Keratinocyte (primary cell): ENCODE results near the gene NT5DC3. TPM values are rescaled to one million over a fixed set of nuclear protein-coding genes. Genes with fewer than 3 reads are reported as not detected.

Source experiments
- DNase-seq: peaks from one replicate; pipeline ENCODE4 v3.0.0-alpha.2; 2011; ENCODE audit warnings: low read depth, missing footprints, low spot score
- FAIRE-seq: peaks from 2 replicates; lab custom pipeline; 2011; peaks lifted over from hg19 to GRCh38; lab: Jason Lieb, UNC
- H2AFZ ChIP-seq: 2 replicates; pipeline ENCODE4 v1.6.0; 2012; ENCODE audit warnings: low read length, control low read depth, inconsistent platforms; ENCODE audit not compliant: control insufficient read depth
- H3K27ac ChIP-seq: 2 replicates; pipeline ENCODE4 v1.5.1; 2011; ENCODE audit warnings: low read length; ENCODE audit not compliant: control insufficient read depth, insufficient read depth
- H3K27me3 ChIP-seq: 3 replicates; pipeline ENCODE4 v1.6.0; 2011; ENCODE audit warnings: low read length; ENCODE audit not compliant: control insufficient read depth, insufficient read depth; ENCODE audit errors: extremely low read depth
- H3K36me3 ChIP-seq, 2 experiments: 2 replicates in 1 of 2; 3 replicates in 1 of 2; pipeline ENCODE4 v1.5.1; 2011; ENCODE audit warnings: low read length in 2 of 2, mild to moderate bottlenecking in 1 of 2; ENCODE audit not compliant: control insufficient read depth in 2 of 2, insufficient read depth in 2 of 2; ENCODE audit errors: extremely low read depth in 1 of 2
- H3K4me1 ChIP-seq: 3 replicates; pipeline ENCODE4 v1.5.1; 2011; ENCODE audit warnings: low read length; ENCODE audit not compliant: control insufficient read depth, insufficient read depth; ENCODE audit errors: extremely low read depth
- H3K4me2 ChIP-seq: 3 replicates; pipeline ENCODE4 v1.6.0; 2011; ENCODE audit warnings: low read depth, low read length; ENCODE audit not compliant: control insufficient read depth, insufficient read depth; ENCODE audit errors: extremely low read depth
- H3K4me3 ChIP-seq, 3 experiments: fragments of 200-600 bp in 1 of 3; sonication (generic) in 1 of 3; 2 replicates in 2 of 3; 3 replicates in 1 of 3; pipeline ENCODE4 v1.5.1; 2011 to 2016; ENCODE audit warnings: low read length in 3 of 3, mild to moderate bottlenecking in 3 of 3, control low read depth in 2 of 3, inconsistent platforms in 1 of 3, low read depth in 1 of 3, mixed read lengths in 1 of 3, mixed run types in 1 of 3, moderate library complexity in 1 of 3; ENCODE audit not compliant: control insufficient read depth in 2 of 3, insufficient read depth in 2 of 3; ENCODE audit errors: extremely low read depth in 1 of 3
- H3K79me2 ChIP-seq: 2 replicates; pipeline ENCODE4 v1.6.0; 2012; ENCODE audit warnings: low read length; ENCODE audit not compliant: control insufficient read depth, insufficient read depth
- H3K9ac ChIP-seq: 3 replicates; pipeline ENCODE4 v1.6.0; 2011; ENCODE audit warnings: low read length; ENCODE audit not compliant: control insufficient read depth, insufficient read depth; ENCODE audit errors: extremely low read depth
- H3K9me1 ChIP-seq: 3 replicates; pipeline ENCODE4 v1.6.0; 2011; ENCODE audit warnings: low read length; ENCODE audit not compliant: control insufficient read depth, insufficient read depth; ENCODE audit errors: extremely low read depth
- H3K9me3 ChIP-seq: 2 replicates; pipeline ENCODE4 v1.5.1; 2012; ENCODE audit warnings: low read depth, low read length; ENCODE audit not compliant: control insufficient read depth
- H4K20me1 ChIP-seq: 3 replicates; pipeline ENCODE4 v1.6.0; 2011; ENCODE audit warnings: low read length; ENCODE audit not compliant: control insufficient read depth, insufficient read depth; ENCODE audit errors: extremely low read depth
- EZH2 ChIP-seq: IDR thresholded peaks from one replicate; pipeline ENCODE4 v1.6.1; 2012; ENCODE audit warnings: inconsistent platforms, mild to moderate bottlenecking, low read length, moderate library complexity
- dilution Hi-C: fragments of 300-500 bp; cut with MboI; formaldehyde crosslinking; loops from one replicate; pipeline ENCODE4 v1.7.0; 2020; ENCODE audit warnings: low sequenced_read_pairs; ENCODE audit not compliant: extremely low pct_ligation_motif_present
- polyA plus RNA-seq, 5 experiments: library from polyadenylated mRNA; depleted of rRNA in 3 of 5; stranded (reverse) in 3 of 5; stranded (forward) in 1 of 5; unstranded in 1 of 5; fragments of >200 nt; gene quantifications; 1 replicate in 1 of 5; 2 replicates in 3 of 5; 3 replicates in 1 of 5; pipeline versions ENCODE4 v1.2.1 to v1.2.3, GENCODE V29; 2011 to 2012; ENCODE audit warnings: missing spikeins in 2 of 5, low read depth in 1 of 5, low replicate concordance in 1 of 5
- TF ChIP-seq, protein P1 (sequence below), 3 experiments: IDR thresholded peaks in 1 of 3; conservative IDR thresholded peaks in 1 of 3; optimal IDR thresholded peaks in 1 of 3; 2 replicates in 2 of 3; 3 replicates in 1 of 3; pipeline versions ENCODE3 to v1.5.1; 2011; ENCODE audit warnings: low read length in 3 of 3, mild to moderate bottlenecking in 3 of 3, moderate library complexity in 2 of 3, control low read depth in 1 of 3, inconsistent platforms in 1 of 3; ENCODE audit not compliant: insufficient read depth in 2 of 3; ENCODE audit errors: extremely low read depth in 1 of 3

The NT5DC3 gene
- polyA plus RNA-seq, 1 donor (not counting 4 experiments of a cell fraction or from before 2014, with no cell fraction given), result 12.8 TPM

- FAIRE-seq (peak; percentile 98), DNase-seq (peak; percentile 84)
- dilution Hi-C loops, result no loop called here
- no peaks in the 10 kb centered on the region for H4K20me1 ChIP-seq
- TF ChIP-seq EZH2, result no peak
- TF ChIP-seq, protein P1, sequence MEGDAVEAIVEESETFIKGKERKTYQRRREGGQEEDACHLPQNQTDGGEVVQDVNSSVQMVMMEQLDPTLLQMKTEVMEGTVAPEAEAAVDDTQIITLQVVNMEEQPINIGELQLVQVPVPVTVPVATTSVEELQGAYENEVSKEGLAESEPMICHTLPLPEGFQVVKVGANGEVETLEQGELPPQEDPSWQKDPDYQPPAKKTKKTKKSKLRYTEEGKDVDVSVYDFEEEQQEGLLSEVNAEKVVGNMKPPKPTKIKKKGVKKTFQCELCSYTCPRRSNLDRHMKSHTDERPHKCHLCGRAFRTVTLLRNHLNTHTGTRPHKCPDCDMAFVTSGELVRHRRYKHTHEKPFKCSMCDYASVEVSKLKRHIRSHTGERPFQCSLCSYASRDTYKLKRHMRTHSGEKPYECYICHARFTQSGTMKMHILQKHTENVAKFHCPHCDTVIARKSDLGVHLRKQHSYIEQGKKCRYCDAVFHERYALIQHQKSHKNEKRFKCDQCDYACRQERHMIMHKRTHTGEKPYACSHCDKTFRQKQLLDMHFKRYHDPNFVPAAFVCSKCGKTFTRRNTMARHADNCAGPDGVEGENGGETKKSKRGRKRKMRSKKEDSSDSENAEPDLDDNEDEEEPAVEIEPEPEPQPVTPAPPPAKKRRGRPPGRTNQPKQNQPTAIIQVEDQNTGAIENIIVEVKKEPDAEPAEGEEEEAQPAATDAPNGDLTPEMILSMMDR (optimal IDR thresholded peaks at IDR 0.05 in 1 of 3, IDR thresholded peaks at IDR 0.05 in 1 of 3, conservative IDR thresholded peaks at IDR 0.05 in 1 of 3; ENCODE audit: extremely low read depth in 1 of 3, insufficient read depth in 2 of 3, low read length in 3 of 3), result no peak
- peak overlapping the region; percentile 91 for H3K27ac ChIP-seq
- H3K4me1 ChIP-seq, result peaks cover 72% of the 10 kb centered on the region
- peaks cover 17% of the 10 kb centered on the region for H3K79me2 ChIP-seq
- H3K4me2 ChIP-seq, result peak overlapping the region; percentile 66
- H3K9ac ChIP-seq, result peak overlapping the region; percentile 78
- no peaks in the 10 kb centered on the region for H3K27me3 ChIP-seq
- peak overlapping the region in 2 of 3 experiments; percentile 46 to 60 for H3K4me3 ChIP-seq
- H3K36me3 ChIP-seq, result peaks cover 10 to 15% of the 10 kb centered on the region in 2 experiments
- no peaks in the 10 kb centered on the region for H3K9me1 ChIP-seq
- peak overlapping the region; percentile 12 for H2AFZ ChIP-seq
- H3K9me3 ChIP-seq, result no peaks in the 10 kb centered on the region
These were observed 39.1 kb downstream of the NT5DC3 start for GRCh38 chr12:103801709-103802585.

DNA sequence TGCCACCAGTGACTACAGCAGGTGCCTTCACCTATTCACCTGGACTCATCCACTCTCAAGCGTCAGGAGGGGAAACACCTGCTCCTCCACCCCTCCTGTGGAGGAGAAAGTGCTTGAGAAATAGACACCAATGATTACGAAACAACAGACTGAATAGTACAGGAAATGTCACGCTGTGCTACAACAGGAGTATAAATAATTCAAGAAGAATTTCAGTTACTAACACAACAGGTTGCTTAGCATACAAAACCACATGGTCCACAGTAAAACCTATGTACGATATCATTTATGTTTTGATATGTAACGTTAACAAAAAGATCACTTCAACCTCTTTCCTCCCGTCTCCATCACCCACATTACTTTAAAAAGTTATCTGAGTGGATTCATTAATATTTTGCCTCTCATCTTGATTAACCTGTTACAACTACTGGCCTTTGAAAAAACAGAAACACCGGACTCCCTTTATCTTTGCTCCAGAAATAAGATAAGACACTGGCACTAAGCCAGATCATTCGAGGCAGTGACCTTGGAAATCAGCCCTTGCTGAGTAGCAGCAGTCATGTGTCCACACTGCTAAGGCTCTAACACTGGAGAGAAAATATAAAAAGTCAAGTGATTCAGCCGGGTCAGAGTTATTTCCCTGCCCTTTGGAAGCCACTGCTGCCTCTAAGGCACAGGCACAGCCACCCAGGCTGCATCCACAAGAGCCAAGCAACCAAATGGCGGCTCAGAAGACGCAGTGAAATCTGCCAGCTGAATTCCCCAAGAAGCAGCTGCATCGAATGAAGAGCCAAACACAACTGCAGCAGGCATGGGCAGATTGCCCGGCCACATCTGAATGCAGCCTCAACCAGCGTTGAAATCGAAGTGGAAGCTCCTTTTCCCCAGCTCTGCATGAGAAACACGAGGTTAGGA is 40.9 kb downstream of the NT5DC3 start:
- peak overlapping the region in 2 of 3 experiments; percentile 15 to 24 for H3K4me3 ChIP-seq
- H2AFZ ChIP-seq, result no peak overlapping the region
- no peaks in the 10 kb centered on the region for H3K9me3 ChIP-seq
- peak overlapping the region; percentile 77 for H3K27ac ChIP-seq
- DNase-seq, result peak; percentile 62
- H3K4me2 ChIP-seq, result peak overlapping the region; percentile 58
- H3K9me1 ChIP-seq, result no peaks in the 10 kb centered on the region
- peaks cover 16 to 18% of the 10 kb centered on the region in 2 experiments for H3K36me3 ChIP-seq
- H4K20me1 ChIP-seq, result no peaks in the 10 kb centered on the region
- no peak for TF ChIP-seq EZH2
- TF ChIP-seq, protein P1 (optimal IDR thresholded peaks at IDR 0.05 in 1 of 3, IDR thresholded peaks at IDR 0.05 in 1 of 3, conservative IDR thresholded peaks at IDR 0.05 in 1 of 3; ENCODE audit: extremely low read depth in 1 of 3, insufficient read depth in 2 of 3, low read length in 3 of 3), result no peak
- dilution Hi-C loops, result no loop called here
- peaks cover 13% of the 10 kb centered on the region for H3K79me2 ChIP-seq
- peak; percentile 95 for FAIRE-seq
- peaks cover 54% of the 10 kb centered on the region for H3K4me1 ChIP-seq
- H3K27me3 ChIP-seq, result no peaks in the 10 kb centered on the region
- H3K9ac ChIP-seq, result peak overlapping the region; percentile 58
